Endothelial cell of umbilical vein (primary cell): ENCODE results near the gene VAV2.

ENCODE experiments used
- POLR2AphosphoS5 ChIP-seq: IDR thresholded peaks from 2 replicates; pipeline ENCODE4 v1.6.1; 2012; ENCODE audit warnings: low read depth, mild to moderate bottlenecking, control low read depth, low read length, moderate library complexity; ENCODE audit not compliant: insufficient read depth
- TF ChIP-seq, protein P1 (sequence below), 2 donors: IDR thresholded peaks; 1 replicate in 1 of 2; 2 replicates in 1 of 2; pipeline ENCODE4 v1.5.1; 2011; ENCODE audit warnings: low read length in 2 of 2, mild to moderate bottlenecking in 2 of 2, moderate library complexity in 2 of 2, control low read depth in 1 of 2, inconsistent platforms in 1 of 2, low read depth in 1 of 2; ENCODE audit not compliant: insufficient read depth in 1 of 2; ENCODE audit errors: extremely low read depth in 1 of 2

- no peak for TF ChIP-seq POLR2AphosphoS5
- TF ChIP-seq, protein P1, sequence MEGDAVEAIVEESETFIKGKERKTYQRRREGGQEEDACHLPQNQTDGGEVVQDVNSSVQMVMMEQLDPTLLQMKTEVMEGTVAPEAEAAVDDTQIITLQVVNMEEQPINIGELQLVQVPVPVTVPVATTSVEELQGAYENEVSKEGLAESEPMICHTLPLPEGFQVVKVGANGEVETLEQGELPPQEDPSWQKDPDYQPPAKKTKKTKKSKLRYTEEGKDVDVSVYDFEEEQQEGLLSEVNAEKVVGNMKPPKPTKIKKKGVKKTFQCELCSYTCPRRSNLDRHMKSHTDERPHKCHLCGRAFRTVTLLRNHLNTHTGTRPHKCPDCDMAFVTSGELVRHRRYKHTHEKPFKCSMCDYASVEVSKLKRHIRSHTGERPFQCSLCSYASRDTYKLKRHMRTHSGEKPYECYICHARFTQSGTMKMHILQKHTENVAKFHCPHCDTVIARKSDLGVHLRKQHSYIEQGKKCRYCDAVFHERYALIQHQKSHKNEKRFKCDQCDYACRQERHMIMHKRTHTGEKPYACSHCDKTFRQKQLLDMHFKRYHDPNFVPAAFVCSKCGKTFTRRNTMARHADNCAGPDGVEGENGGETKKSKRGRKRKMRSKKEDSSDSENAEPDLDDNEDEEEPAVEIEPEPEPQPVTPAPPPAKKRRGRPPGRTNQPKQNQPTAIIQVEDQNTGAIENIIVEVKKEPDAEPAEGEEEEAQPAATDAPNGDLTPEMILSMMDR (IDR thresholded peaks at IDR 0.05; ENCODE audit: extremely low read depth in 1 of 2, insufficient read depth in 1 of 2, low read depth in 1 of 2, low read length in 2 of 2): no peak
These were observed 112.5 kb downstream of the VAV2 start for GRCh38 chr9:133879615-133880014.
